ENCODE measurements around the gene CALN1. TPM values are rescaled to one million over a fixed set of nuclear protein-coding genes. Genes with fewer than 3 reads are reported as not detected.

Gene CALN1
- total and polyA plus RNA-seq, 4 donors = 0.02 to 0.91 (median 0.03) TPM

DNA sequence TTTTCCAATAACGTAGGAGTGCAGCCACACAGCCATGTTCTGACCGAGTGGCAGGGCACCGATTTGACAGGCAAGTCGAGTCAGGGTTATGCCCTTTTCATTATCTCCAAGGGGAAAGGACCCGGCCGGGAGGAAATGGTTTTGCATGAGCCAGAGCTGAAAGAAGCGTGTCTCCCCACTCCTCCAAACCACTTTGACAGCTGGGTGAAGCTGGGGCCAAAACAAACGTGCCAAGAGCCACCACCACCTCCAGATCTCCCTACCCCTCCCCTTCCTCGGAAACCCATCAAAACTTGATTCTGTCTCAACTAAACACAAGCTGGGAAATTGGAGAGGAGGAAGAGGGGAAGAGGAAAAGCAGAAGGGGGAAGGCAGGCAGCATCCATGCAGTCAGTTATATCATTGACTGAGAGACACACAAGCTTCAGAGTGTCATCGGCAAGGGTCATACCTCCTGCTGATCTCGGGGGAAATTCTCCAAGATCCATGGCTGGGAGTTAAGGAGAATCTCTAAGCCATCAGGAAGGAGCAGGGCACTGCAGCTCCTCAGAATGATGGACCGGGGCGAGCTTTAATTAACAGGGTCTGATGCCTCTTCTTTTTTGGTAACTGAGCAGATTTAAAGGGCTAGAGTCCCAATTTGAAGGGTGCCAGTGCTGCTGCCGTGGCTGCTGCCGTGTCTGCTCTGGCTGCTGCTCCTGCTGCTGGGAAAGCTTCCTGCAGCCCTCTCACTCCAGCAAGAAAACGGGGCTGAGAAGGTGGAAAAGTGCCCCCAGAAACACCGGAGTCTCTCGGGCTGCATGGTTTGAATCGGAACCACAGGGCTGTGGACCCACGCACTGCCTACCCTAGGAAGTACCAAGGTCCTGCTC lies 34.7 kb upstream of the CALN1 start:
- Histone ChIP-seq H3K9me3 (ENCODE audit: control insufficient read depth in 4 of 4, insufficient read depth in 3 of 4, low read length in 3 of 4) (peaks cover 0 to 8% (median 0%) of the 10 kb centered on the region in 4 donors), H3K9ac (ENCODE audit: insufficient read depth in 1 of 2, low read length in 2 of 2) (no peak overlapping the region), H3K27ac (ENCODE audit: low read depth in 1 of 2, low read length in 1 of 2) (no peak overlapping the region), H3K27me3 (ENCODE audit: control insufficient read depth in 3 of 3, insufficient read depth in 3 of 3, low read length in 2 of 3) (peaks cover 3 to 13% (median 10%) of the 10 kb centered on the region in 3 donors), H3K4me3 (no peak overlapping the region), H3K36me3 (ENCODE audit: control insufficient read depth in 4 of 4, insufficient read depth in 4 of 4, low read length in 4 of 4) (no peaks in the 10 kb centered on the region), H3K4me1 (ENCODE audit: control insufficient read depth in 5 of 5, insufficient read depth in 5 of 5, low read length in 5 of 5) (peaks cover 0 to 11% (median 3%) of the 10 kb centered on the region in 5 donors)
- TF ChIP-seq, protein P1, sequence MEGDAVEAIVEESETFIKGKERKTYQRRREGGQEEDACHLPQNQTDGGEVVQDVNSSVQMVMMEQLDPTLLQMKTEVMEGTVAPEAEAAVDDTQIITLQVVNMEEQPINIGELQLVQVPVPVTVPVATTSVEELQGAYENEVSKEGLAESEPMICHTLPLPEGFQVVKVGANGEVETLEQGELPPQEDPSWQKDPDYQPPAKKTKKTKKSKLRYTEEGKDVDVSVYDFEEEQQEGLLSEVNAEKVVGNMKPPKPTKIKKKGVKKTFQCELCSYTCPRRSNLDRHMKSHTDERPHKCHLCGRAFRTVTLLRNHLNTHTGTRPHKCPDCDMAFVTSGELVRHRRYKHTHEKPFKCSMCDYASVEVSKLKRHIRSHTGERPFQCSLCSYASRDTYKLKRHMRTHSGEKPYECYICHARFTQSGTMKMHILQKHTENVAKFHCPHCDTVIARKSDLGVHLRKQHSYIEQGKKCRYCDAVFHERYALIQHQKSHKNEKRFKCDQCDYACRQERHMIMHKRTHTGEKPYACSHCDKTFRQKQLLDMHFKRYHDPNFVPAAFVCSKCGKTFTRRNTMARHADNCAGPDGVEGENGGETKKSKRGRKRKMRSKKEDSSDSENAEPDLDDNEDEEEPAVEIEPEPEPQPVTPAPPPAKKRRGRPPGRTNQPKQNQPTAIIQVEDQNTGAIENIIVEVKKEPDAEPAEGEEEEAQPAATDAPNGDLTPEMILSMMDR (IDR thresholded peaks at IDR 0.05; ENCODE audit: control extremely low read depth, extremely low read depth) = no peak
- WGBS, 2 donors = 30 to 39% methylated on average over 20 of the region's 20 CpGs
- DNase-seq (peak; percentile 18 to 34 (median 20)), ATAC-seq (ENCODE audit: insufficient read depth, low FRiP score) (no peak)

GRCh38 chr7:72446131-72446530 lies 34.0 kb upstream of the CALN1 start:
- Histone ChIP-seq H3K9ac (ENCODE audit: insufficient read depth in 1 of 2, low read length in 2 of 2) (no peak overlapping the region), H3K4me1 (ENCODE audit: control insufficient read depth in 5 of 5, insufficient read depth in 5 of 5, low read length in 5 of 5) (peaks cover 0 to 11% (median 3%) of the 10 kb centered on the region in 5 donors), H3K27ac (ENCODE audit: low read depth in 1 of 2, low read length in 1 of 2) (no peak overlapping the region), H3K27me3 (ENCODE audit: control insufficient read depth in 3 of 3, insufficient read depth in 3 of 3, low read length in 2 of 3) (peaks cover 3 to 13% (median 10%) of the 10 kb centered on the region in 3 donors), H3K4me3 (no peak overlapping the region), H3K9me3 (ENCODE audit: control insufficient read depth in 4 of 4, insufficient read depth in 3 of 4, low read length in 3 of 4) (peaks cover 0 to 8% (median 0%) of the 10 kb centered on the region in 4 donors), H3K36me3 (ENCODE audit: control insufficient read depth in 4 of 4, insufficient read depth in 4 of 4, low read length in 4 of 4) (no peaks in the 10 kb centered on the region)
- 54 to 72% methylated on average over 7 of the region's 7 CpGs for WGBS, 2 donors
- DNase-seq = no peak
- TF ChIP-seq, protein P1 (IDR thresholded peaks at IDR 0.05; ENCODE audit: control extremely low read depth, extremely low read depth) = no peak
- no peak for ATAC-seq (ENCODE audit: insufficient read depth, low FRiP score)

GRCh38 chr7:72445580-72445979 lies 33.4 kb upstream of the CALN1 start:
- no peak overlapping the region for H3K4me3 ChIP-seq
- peaks cover 3 to 13% (median 10%) of the 10 kb centered on the region in 3 donors for H3K27me3 ChIP-seq (ENCODE audit: control insufficient read depth in 3 of 3, insufficient read depth in 3 of 3, low read length in 2 of 3)
- H3K4me1 ChIP-seq (ENCODE audit: control insufficient read depth in 5 of 5, insufficient read depth in 5 of 5, low read length in 5 of 5) = peaks cover 0 to 11% (median 3%) of the 10 kb centered on the region in 5 donors
- WGBS, 2 donors = 82 to 87% methylated on average over 10 of the region's 10 CpGs
- ATAC-seq (ENCODE audit: insufficient read depth, low FRiP score) (no peak), DNase-seq (no peak)
- TF ChIP-seq, protein P1 (IDR thresholded peaks at IDR 0.05; ENCODE audit: control extremely low read depth, extremely low read depth) = no peak
- H3K27ac ChIP-seq (ENCODE audit: low read depth in 1 of 2, low read length in 1 of 2) = no peak overlapping the region
- no peak overlapping the region for H3K9ac ChIP-seq (ENCODE audit: insufficient read depth in 1 of 2, low read length in 2 of 2)
- peaks cover 0 to 6% (median 0%) of the 10 kb centered on the region in 4 donors for H3K9me3 ChIP-seq (ENCODE audit: control insufficient read depth in 4 of 4, insufficient read depth in 3 of 4, low read length in 3 of 4)
- no peaks in the 10 kb centered on the region for H3K36me3 ChIP-seq (ENCODE audit: control insufficient read depth in 4 of 4, insufficient read depth in 4 of 4, low read length in 4 of 4)
